Measurements from ENCODE around the gene SDCCAG8. TPM values are rescaled to one million over a fixed set of nuclear protein-coding genes. Genes with fewer than 3 reads are reported as not detected.
"Not testable (repeated sequence)": the region's sequence is repeated elsewhere in the genome, so short reads cannot be mapped to it uniquely, and the experiment has no call there.

SDCCAG8 gene
- total RNA-seq, 1 donor, result 41.0 TPM

DNA sequence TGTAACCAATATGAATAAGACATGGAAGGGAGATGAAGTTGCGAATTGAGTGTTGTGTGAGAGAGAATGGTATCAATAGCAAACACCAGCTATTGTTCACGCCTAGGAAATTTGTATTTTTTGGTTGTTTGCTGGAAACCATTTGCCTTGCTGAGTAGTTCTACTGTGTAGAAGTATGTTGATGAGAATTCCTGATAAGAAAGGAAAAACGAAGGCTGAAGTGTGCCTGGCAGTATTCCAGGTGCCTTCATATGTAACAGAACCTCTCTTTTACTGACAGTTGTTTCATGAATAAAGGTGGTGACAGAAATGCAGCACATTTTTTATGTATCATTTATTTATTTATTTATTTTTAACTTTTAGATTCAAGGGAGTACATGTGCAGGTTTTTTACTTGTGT is 79.5 kb downstream of the SDCCAG8 start:
- TF ChIP-seq CTCF (IDR thresholded peaks at IDR 0.05; ENCODE audit: insufficient read depth, low read depth, low read length), result no peak
- DNase-seq (ENCODE audit: low read depth), result no peak
- no peak overlapping the region for H3K4me3 ChIP-seq (ENCODE audit: low read depth, low read length)

GRCh38 chr1:243336163-243336562 is 80.3 kb downstream of the SDCCAG8 start:
- no peak for TF ChIP-seq CTCF (IDR thresholded peaks at IDR 0.05; ENCODE audit: insufficient read depth, low read depth, low read length)
- no peak for DNase-seq (ENCODE audit: low read depth)
- no peak overlapping the region for H3K4me3 ChIP-seq (ENCODE audit: low read depth, low read length)

GRCh38 chr1:243338848-243339247 is 83.0 kb downstream of the SDCCAG8 start:
- H3K4me3 ChIP-seq (ENCODE audit: low read depth, low read length); DNase-seq (ENCODE audit: low read depth): not testable (repeated sequence)

- no peak for TF ChIP-seq CTCF (IDR thresholded peaks at IDR 0.05; ENCODE audit: insufficient read depth, low read depth, low read length)
- no peak overlapping the region for H3K4me3 ChIP-seq (ENCODE audit: low read depth, low read length)
- no peak for DNase-seq (ENCODE audit: low read depth)
These were observed 85.2 kb downstream of the SDCCAG8 start for GRCh38 chr1:243341074-243341473.

GRCh38 chr1:243343970-243344937 is 88.4 kb downstream of the SDCCAG8 start:
- no peak overlapping the region for H3K4me3 ChIP-seq (ENCODE audit: low read depth, low read length)
- peak; percentile 61 for TF ChIP-seq CTCF (IDR thresholded peaks at IDR 0.05; ENCODE audit: insufficient read depth, low read depth, low read length)
- DNase-seq (ENCODE audit: low read depth), result peak; percentile 48

GRCh38 chr1:243345205-243345604 is 89.4 kb downstream of the SDCCAG8 start:
- peak; percentile 13 for DNase-seq (ENCODE audit: low read depth)
- peak; percentile 5 for TF ChIP-seq CTCF (IDR thresholded peaks at IDR 0.05; ENCODE audit: insufficient read depth, low read depth, low read length)
- H3K4me3 ChIP-seq (ENCODE audit: low read depth, low read length), result no peak overlapping the region

- no peak for DNase-seq (ENCODE audit: low read depth)
- no peak overlapping the region for H3K4me3 ChIP-seq (ENCODE audit: low read depth, low read length)
- TF ChIP-seq CTCF (IDR thresholded peaks at IDR 0.05; ENCODE audit: insufficient read depth, low read depth, low read length), result no peak
These were observed 90.2 kb downstream of the SDCCAG8 start for GRCh38 chr1:243346016-243346415.
